ENCODE results near the gene FOXO3. TPM values are rescaled to one million over a fixed set of nuclear protein-coding genes. Genes with fewer than 3 reads are reported as not detected.
A peak's percentile ranks its signal among the peaks of the same experiment; 100 is the strongest.

Gene FOXO3
- total RNA-seq, 1 donor from 2014 or later: 45.2 TPM

DNA sequence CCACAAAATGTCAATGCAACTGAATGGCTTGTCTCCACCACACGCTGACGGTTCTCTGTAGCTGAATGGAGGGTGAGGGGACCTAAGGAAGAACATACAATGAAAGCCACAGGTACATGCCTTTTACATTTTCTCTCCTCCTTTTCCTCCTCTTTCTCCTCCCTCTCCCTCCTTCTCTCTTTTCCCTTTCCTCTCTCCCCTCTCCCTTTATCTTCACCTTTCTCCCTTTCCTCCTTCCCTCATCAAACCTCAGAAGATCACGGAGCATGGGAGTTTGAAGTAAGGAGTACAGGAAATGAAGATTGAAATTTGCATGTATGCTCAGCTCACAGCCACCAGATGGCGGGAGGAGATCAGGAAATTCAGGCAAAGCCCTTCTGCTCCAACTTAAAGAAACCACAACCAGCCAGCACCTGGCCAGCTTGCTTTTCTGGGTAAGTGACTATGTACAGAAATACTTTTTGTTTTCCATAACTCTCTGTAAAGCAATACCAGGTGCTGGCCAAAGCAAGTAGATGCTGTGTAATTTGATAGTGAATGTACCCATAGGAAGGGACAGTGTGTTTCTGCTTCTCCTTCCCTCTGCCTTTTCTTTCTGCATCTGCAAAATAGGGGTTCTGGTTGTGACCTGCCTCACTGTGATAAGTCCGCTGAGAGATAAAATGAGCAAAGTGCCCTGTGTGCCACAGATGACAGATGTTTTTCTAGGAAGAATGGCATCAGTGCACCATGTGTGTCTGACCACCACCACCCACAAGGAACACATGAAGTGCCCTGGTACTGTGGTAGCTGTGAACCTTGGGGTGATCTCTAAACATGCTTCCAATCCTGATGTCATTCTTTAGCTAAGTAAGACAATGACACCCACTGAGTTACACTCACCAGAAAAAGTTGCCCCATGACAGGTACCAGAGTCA lies 18.6 kb upstream of the FOXO3 start:
- no peak overlapping the region for H3K4me3 Mint-ChIP-seq (ENCODE audit: low read depth)
- peaks cover 9% of the 10 kb centered on the region for H3K27me3 Mint-ChIP-seq
- H3K36me3 Mint-ChIP-seq (ENCODE audit: insufficient read depth): peaks cover 2% of the 10 kb centered on the region
- TF ChIP-seq CTCF (IDR thresholded peaks at IDR 0.05; ENCODE audit: unreplicated experiment): peak; percentile 95
- peaks cover 7% of the 10 kb centered on the region for H3K4me1 Mint-ChIP-seq (ENCODE audit: low read depth)
- no peak overlapping the region for H3K27ac Mint-ChIP-seq
- peaks cover 5% of the 10 kb centered on the region for H3K9me3 Mint-ChIP-seq (ENCODE audit: low read depth)
- DNase-seq (ENCODE audit: low spot score, unreplicated experiment): peak; percentile 56

DNA sequence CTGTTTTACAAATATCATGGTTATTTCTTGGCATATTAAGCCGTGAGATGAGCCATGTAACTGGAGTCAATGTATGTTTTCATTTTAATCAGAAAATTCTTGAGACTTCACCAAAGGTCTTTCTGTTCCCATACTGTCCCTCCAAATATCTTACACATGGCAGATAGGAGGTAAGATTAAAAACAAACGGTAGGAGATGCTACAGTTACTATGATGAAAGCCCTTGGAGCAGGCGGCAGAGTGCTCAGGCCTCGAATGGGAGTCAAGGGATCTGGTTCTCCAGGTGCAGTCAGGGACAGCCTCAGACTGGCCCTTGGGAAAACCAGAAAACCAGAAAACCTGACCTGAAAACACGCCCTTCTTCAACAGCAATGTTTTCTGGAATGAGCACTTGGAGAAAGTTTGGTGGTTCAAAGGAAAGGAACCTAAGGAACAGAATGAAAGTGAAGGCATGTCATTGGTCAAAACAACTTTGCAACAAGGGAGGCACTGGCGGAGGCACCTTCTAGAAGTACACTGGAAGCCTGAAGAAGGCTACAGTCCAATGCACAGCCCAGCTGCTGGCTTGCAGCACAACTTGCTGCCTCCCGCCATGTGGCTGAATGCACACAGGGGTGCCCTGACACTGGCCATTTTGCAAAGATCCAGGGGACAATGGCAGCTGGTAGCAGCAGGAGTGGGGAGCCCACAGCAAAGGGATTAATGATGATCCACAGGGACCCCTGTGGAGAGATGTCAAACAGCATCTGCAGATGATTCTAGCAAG lies 17.4 kb upstream of the FOXO3 start:
- no peak for DNase-seq (ENCODE audit: low spot score, unreplicated experiment)
- Mint-ChIP-seq H3K27me3 (peaks cover 9% of the 10 kb centered on the region), H3K9me3 (ENCODE audit: low read depth) (peaks cover 5% of the 10 kb centered on the region), H3K4me3 (ENCODE audit: low read depth) (no peak overlapping the region), H3K36me3 (ENCODE audit: insufficient read depth) (peaks cover 2% of the 10 kb centered on the region), H3K27ac (no peak overlapping the region), H3K4me1 (ENCODE audit: low read depth) (peaks cover 7% of the 10 kb centered on the region)
- TF ChIP-seq CTCF (IDR thresholded peaks at IDR 0.05; ENCODE audit: unreplicated experiment): no peak

DNA sequence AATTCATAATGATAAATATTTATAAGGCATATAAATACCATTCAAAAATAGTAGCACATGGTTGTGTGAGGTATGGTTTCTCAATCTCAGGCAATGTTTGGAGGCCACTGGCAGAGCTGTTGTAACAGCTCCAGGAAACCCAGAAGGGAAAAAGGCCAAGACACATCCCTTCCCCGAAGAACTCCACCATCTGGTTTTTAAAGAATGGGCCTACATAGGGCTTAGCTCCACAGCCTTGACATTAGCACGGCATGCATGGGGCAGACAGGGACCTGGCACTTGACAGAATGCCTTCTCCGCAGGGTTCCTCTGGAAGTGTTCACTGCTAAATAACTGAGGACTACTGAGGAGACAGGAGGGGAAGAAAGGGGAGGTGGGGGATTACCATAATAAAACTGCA lies 16.1 kb upstream of the FOXO3 start:
- Mint-ChIP-seq H3K27me3 (peaks cover 9% of the 10 kb centered on the region), H3K4me1 (ENCODE audit: low read depth) (peaks cover 7% of the 10 kb centered on the region), H3K9me3 (ENCODE audit: low read depth) (peaks cover 2% of the 10 kb centered on the region), H3K36me3 (ENCODE audit: insufficient read depth) (peaks cover under 1% of the 10 kb centered on the region), H3K4me3 (ENCODE audit: low read depth) (no peak overlapping the region), H3K27ac (no peak overlapping the region)
- DNase-seq (ENCODE audit: low spot score, unreplicated experiment): no peak
- TF ChIP-seq CTCF (IDR thresholded peaks at IDR 0.05; ENCODE audit: unreplicated experiment): no peak

GRCh38 chr6:108546079-108547049 lies 14.4 kb upstream of the FOXO3 start:
- Mint-ChIP-seq H3K4me3 (ENCODE audit: low read depth) (no peak overlapping the region), H3K27me3 (peaks cover 9% of the 10 kb centered on the region), H3K36me3 (ENCODE audit: insufficient read depth) (no peaks in the 10 kb centered on the region), H3K4me1 (ENCODE audit: low read depth) (peaks cover 4% of the 10 kb centered on the region), H3K9me3 (ENCODE audit: low read depth) (no peaks in the 10 kb centered on the region), H3K27ac (no peak overlapping the region)
- no peak for TF ChIP-seq CTCF (IDR thresholded peaks at IDR 0.05; ENCODE audit: unreplicated experiment)
- no peak for DNase-seq (ENCODE audit: low spot score, unreplicated experiment)

Data from progenitor cell of endocrine pancreas (in vitro differentiated cells).